Frontal cortex (tissue), 4 donors: ENCODE measurements around the gene RBM20. TPM values are rescaled to one million over a fixed set of nuclear protein-coding genes. Genes with fewer than 3 reads are reported as not detected.
"Not testable (repeated sequence)": the region's sequence is repeated elsewhere in the genome, so short reads cannot be mapped to it uniquely, and the experiment has no call there.

Experiments
- DNase-seq, 2 donors: peaks; one replicate each; pipeline ENCODE4 v3.0.0; 2012; ENCODE audit warnings: low spot score in 2 of 2
- FAIRE-seq: peaks from 2 replicates; lab custom pipeline; 2012; peaks lifted over from hg19 to GRCh38; lab: Jason Lieb, UNC
- total RNA-seq: library from RNA; depleted of rRNA; stranded (reverse); fragments of >200 nt; gene quantifications from one replicate; pipeline ENCODE4 v1.2.3, GENCODE V29; 2014
- donor health status: control.
- donor health status: control.
- donor health status: control.

The RBM20 gene
- total RNA-seq, 1 donor from 2014 or later, result 0.41 TPM

- DNase-seq (no peak), FAIRE-seq (no peak)
Observed at GRCh38 chr10:110724937-110725336, 80.8 kb downstream of the RBM20 start.

GRCh38 chr10:110725801-110726630 lies 81.9 kb downstream of the RBM20 start:
- FAIRE-seq (no peak), DNase-seq (no peak)

- FAIRE-seq, DNase-seq: not testable (repeated sequence)
Observed at GRCh38 chr10:110727785-110728184, 83.6 kb downstream of the RBM20 start.

GRCh38 chr10:110730345-110731050 lies 86.4 kb downstream of the RBM20 start:
- FAIRE-seq, result no peak

GRCh38 chr10:110733218-110733952 lies 89.2 kb downstream of the RBM20 start:
- DNase-seq, result no peak
- FAIRE-seq, result no peak

More at GRCh38 chr10:110730345-110731050, 86.4 kb downstream of the RBM20 start:
- no peak for DNase-seq

GRCh38 chr10:110735620-110736027 lies 91.5 kb downstream of the RBM20 start:
- no peak for FAIRE-seq
- DNase-seq, result no peak

GRCh38 chr10:110737886-110738634 lies 93.9 kb downstream of the RBM20 start:
- no peak for FAIRE-seq

GRCh38 chr10:110739811-110740271 lies 95.7 kb downstream of the RBM20 start:
- DNase-seq (no peak), FAIRE-seq (no peak)

More at GRCh38 chr10:110737886-110738634, 93.9 kb downstream of the RBM20 start:
- no peak for DNase-seq

GRCh38 chr10:110742801-110743200 lies 98.7 kb downstream of the RBM20 start:
- DNase-seq, result no peak
- no peak for FAIRE-seq

- DNase-seq (no peak), FAIRE-seq (no peak)
Observed at GRCh38 chr10:110744782-110745181, 100.6 kb downstream of the RBM20 start.

- DNase-seq, result peak in 1 of 2 donors; percentile 54
- FAIRE-seq, result no peak
Observed at GRCh38 chr10:110746254-110746826, 102.2 kb downstream of the RBM20 start.

- DNase-seq, result no peak
- no peak for FAIRE-seq
Observed at GRCh38 chr10:110746969-110747608, 103.0 kb downstream of the RBM20 start.

- DNase-seq (no peak), FAIRE-seq (peak; percentile 8)
Observed at GRCh38 chr10:110747609-110748464, 103.7 kb downstream of the RBM20 start.

- no peak for DNase-seq
- FAIRE-seq, result no peak
Observed at GRCh38 chr10:110748970-110749369, 104.8 kb downstream of the RBM20 start.

GRCh38 chr10:110750931-110751330 lies 106.8 kb downstream of the RBM20 start:
- no peak for DNase-seq
- FAIRE-seq, result no peak

- DNase-seq (no peak), FAIRE-seq (no peak)
Observed at GRCh38 chr10:110751850-110752249, 107.7 kb downstream of the RBM20 start.

- FAIRE-seq (no peak), DNase-seq (no peak)
Observed at GRCh38 chr10:110753462-110753861, 109.3 kb downstream of the RBM20 start.
